Endothelial cell of umbilical vein (primary cell): ENCODE data around the gene SNX24. TPM values are rescaled to one million over a fixed set of nuclear protein-coding genes. Genes with fewer than 3 reads are reported as not detected.
A peak's percentile ranks its signal among the peaks of the same experiment; 100 is the strongest.

Experiments used
- BruUV-seq: library from RNA; stranded (reverse); fragments of 400-500 nt; replicated peaks from 2 replicates; lab custom pipeline; 2021; lab: Mats Ljungman, UMichigan
- CTCF ChIA-PET: fragments of 300-600, 350-600 bp; sonication (Branson Sonifier 250); formaldehyde crosslinking; loops from one replicate; lab custom pipeline; 2021; ENCODE audit warnings: antibody characterized with exemption, inconsistent platforms; lab: Charles Lee
- POLR2A ChIA-PET: fragments of 300-600, 350-600 bp; sonication (Branson Sonifier 250); formaldehyde crosslinking; loops from one replicate; lab custom pipeline; 2021; ENCODE audit warnings: antibody characterized with exemption, inconsistent platforms; lab: Charles Lee
- DNase-seq: peaks from one replicate; pipeline ENCODE4 v3.0.0-alpha.2; 2011; ENCODE audit warnings: low read depth, low spot score
- FAIRE-seq: peaks from 2 replicates; lab custom pipeline; 2011; peaks lifted over from hg19 to GRCh38; lab: Jason Lieb, UNC
- H2AFZ ChIP-seq: 2 replicates; pipeline ENCODE4 v1.6.0; 2012; ENCODE audit warnings: low read depth, low read length, control low read depth, inconsistent platforms
- H3K27ac ChIP-seq: 2 replicates; pipeline ENCODE4 v1.5.1; 2011; ENCODE audit warnings: low read depth, mild to moderate bottlenecking, control low read depth, low read length, moderate library complexity; ENCODE audit not compliant: insufficient read depth
- H3K27me3 ChIP-seq, 2 experiments: 2 replicates each; pipeline versions ENCODE4 v1.6.0 to v1.6.1; 2011; ENCODE audit warnings: low read length in 2 of 2, mixed read lengths in 1 of 2; ENCODE audit not compliant: control insufficient read depth in 2 of 2, insufficient read depth in 2 of 2
- H3K36me3 ChIP-seq, 2 experiments: 2 replicates in 1 of 2; 3 replicates in 1 of 2; pipeline ENCODE4 v1.5.1; 2011; ENCODE audit warnings: low read length in 2 of 2, mild to moderate bottlenecking in 1 of 2, moderate library complexity in 1 of 2; ENCODE audit not compliant: control insufficient read depth in 2 of 2, insufficient read depth in 2 of 2; ENCODE audit errors: extremely low read depth in 1 of 2
- H3K4me1 ChIP-seq: 3 replicates; pipeline ENCODE4 v1.5.1; 2011; ENCODE audit warnings: mild to moderate bottlenecking, low read length; ENCODE audit not compliant: control insufficient read depth, insufficient read depth; ENCODE audit errors: extremely low read depth
- H3K4me2 ChIP-seq: 2 replicates; pipeline ENCODE4 v1.6.1; 2011; ENCODE audit warnings: low read length, control low read depth, mixed read lengths; ENCODE audit not compliant: insufficient read depth
- H3K4me3 ChIP-seq, 3 experiments: fragments of 200-600 bp in 1 of 3; sonication (generic), shearing (Covaris generic) in 1 of 3; replicated peaks in 1 of 3; 2 replicates each; pipeline ENCODE4 v1.5.1; 2011 to 2016; ENCODE audit warnings: control low read depth in 3 of 3, low read length in 3 of 3, mild to moderate bottlenecking in 2 of 3, inconsistent platforms in 1 of 3, low read depth in 1 of 3, moderate library complexity in 1 of 3; ENCODE audit not compliant: insufficient read depth in 1 of 3
- H3K79me2 ChIP-seq: 2 replicates; pipeline ENCODE4 v1.6.0; 2012; ENCODE audit warnings: low read length, inconsistent platforms; ENCODE audit not compliant: control insufficient read depth, insufficient read depth
- H3K9ac ChIP-seq: replicated peaks from 2 replicates; pipeline ENCODE3; 2011; ENCODE audit warnings: low read length, control low read depth; ENCODE audit not compliant: insufficient read depth; ENCODE audit errors: extremely low read depth
- H3K9me1 ChIP-seq: replicated peaks from 3 replicates; pipeline ENCODE4 v1.6.0; 2011; ENCODE audit warnings: mild to moderate bottlenecking, low read length; ENCODE audit not compliant: control insufficient read depth, insufficient read depth; ENCODE audit errors: extremely low read depth
- H3K9me3 ChIP-seq: replicated peaks from 2 replicates; pipeline ENCODE4 v1.5.1; 2012; ENCODE audit warnings: low read length, inconsistent platforms; ENCODE audit not compliant: control insufficient read depth, insufficient read depth
- H4K20me1 ChIP-seq: replicated peaks from 2 replicates; pipeline ENCODE3; 2011; ENCODE audit warnings: mild to moderate bottlenecking, low read length; ENCODE audit not compliant: control insufficient read depth, insufficient read depth; ENCODE audit errors: extremely low read depth
- CTCF ChIP-seq, 2 donors: IDR thresholded peaks; 1 replicate in 1 of 2; 2 replicates in 1 of 2; pipeline ENCODE4 v1.5.1; 2011; ENCODE audit warnings: low read length in 2 of 2, mild to moderate bottlenecking in 2 of 2, moderate library complexity in 2 of 2, control low read depth in 1 of 2, inconsistent platforms in 1 of 2, low read depth in 1 of 2; ENCODE audit not compliant: insufficient read depth in 1 of 2; ENCODE audit errors: extremely low read depth in 1 of 2
- EZH2 ChIP-seq: IDR thresholded peaks from 2 replicates; pipeline ENCODE4 v1.6.1; 2012; ENCODE audit warnings: borderline replicate concordance, low read depth, mild to moderate bottlenecking, moderate library complexity, low read length, inconsistent platforms; ENCODE audit not compliant: severe bottlenecking
- GATA2 ChIP-seq: IDR thresholded peaks from 2 replicates; pipeline ENCODE4 v1.7.0; 2011; ENCODE audit warnings: low read depth, mild to moderate bottlenecking, moderate library complexity, mixed read lengths, low read length; ENCODE audit not compliant: insufficient read length, insufficient read depth
- JUN ChIP-seq: IDR thresholded peaks from 2 replicates; pipeline ENCODE4 v1.6.1; 2011; ENCODE audit warnings: borderline replicate concordance, low read depth; ENCODE audit not compliant: insufficient read length, insufficient read depth
- MAX ChIP-seq: IDR thresholded peaks from 2 replicates; pipeline ENCODE4 v1.6.1; 2011; ENCODE audit not compliant: insufficient read depth, insufficient read length
- MYC ChIP-seq: IDR thresholded peaks from one replicate; pipeline ENCODE4 v1.6.1; 2011; ENCODE audit warnings: mild to moderate bottlenecking, low read depth, low read length
- POLR2A ChIP-seq: IDR thresholded peaks from 2 replicates; pipeline ENCODE4 v1.6.1; 2012; ENCODE audit warnings: low read depth, mild to moderate bottlenecking, control low read depth, low read length
- dilution Hi-C: fragments of 300-500 bp; cut with MboI; formaldehyde crosslinking; loops from one replicate; pipeline ENCODE4 v1.15.0; 2019; ENCODE audit warnings: low sequenced_read_pairs; ENCODE audit not compliant: extremely low pct_ligation_motif_present
- intact Hi-C: fragments of 100-400 bp; cut with micrococcal nuclease; formaldehyde crosslinking; loops from one replicate; pipeline ENCODE4 v1.10.0; 2022
- polyA plus RNA-seq, 4 experiments: library from polyadenylated mRNA; depleted of rRNA in 3 of 4; stranded (reverse) in 3 of 4; unstranded in 1 of 4; fragments of >200 nt; gene quantifications; 2 replicates each; pipeline versions ENCODE4 v1.2.1 to v1.2.3, GENCODE V29; 2011 to 2012; ENCODE audit warnings: missing spikeins in 1 of 4
- total RNA-seq: library from RNA; stranded (reverse); gene quantifications from 2 replicates; pipeline ENCODE4 v1.2.3, GENCODE V29; 2021

The SNX24 gene
- total and polyA plus RNA-seq, 2 donors (not counting 3 experiments of a cell fraction or from before 2014, with no cell fraction given) = 2.9 to 14.9 TPM

DNA sequence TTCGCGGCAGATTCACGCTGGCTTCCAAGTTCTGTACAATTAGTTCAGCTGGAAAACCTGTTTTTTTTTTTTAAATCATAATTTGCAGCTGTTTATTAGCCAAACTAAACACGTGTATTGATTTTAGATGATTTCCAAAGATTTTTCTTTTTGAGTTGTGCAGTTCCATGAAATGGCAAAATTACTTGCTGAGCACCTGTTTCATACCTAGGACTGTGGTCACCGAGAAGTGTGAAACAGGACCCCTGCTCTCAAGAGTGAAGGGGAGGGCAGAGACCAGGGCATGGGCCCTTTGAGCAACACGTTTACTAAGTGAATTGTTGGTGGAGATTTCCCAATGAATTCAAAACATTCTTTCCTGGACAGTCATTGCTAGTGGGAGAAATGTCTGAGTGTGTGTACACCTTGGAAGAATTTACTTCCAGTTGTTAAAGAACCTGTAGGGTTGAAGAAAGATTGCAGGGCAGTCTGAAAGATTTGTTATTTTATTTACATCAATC lies 688 bp downstream of the SNX24 start:
- H2AFZ ChIP-seq = peak overlapping the region; percentile 89
- FAIRE-seq = no peak

DNA sequence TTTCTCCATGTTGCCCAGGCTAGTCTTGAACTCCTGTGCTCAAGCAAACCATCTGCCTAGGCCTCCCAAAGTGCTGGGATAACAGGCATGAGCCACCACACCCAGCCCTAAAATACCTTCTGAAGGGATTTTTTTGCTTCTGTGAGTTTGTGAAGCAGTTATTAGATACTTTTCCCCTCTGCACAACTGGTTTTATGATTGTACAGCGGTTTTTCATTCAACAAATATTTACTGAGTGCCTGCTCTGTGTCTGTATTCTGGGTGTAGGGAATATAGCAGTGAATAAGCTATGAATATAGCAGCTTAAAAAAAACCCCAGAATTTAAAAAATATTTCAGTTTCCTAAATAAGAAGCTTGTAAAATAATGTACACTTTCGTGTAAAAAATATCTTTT lies 2.3 kb downstream of the SNX24 start:
- POLR2A ChIA-PET = no interaction called here
- peaks cover 18% of the 10 kb centered on the region for H3K4me1 ChIP-seq
- H3K4me2 ChIP-seq = no peak overlapping the region
- dilution Hi-C loops (no loop called here), intact Hi-C loops (loop anchor here (5.0 to 10.0 kb wide), 3 partner anchors 245 to 667 kb away; partner anchors contain the start of gene CSNK1G3)
- no peaks in the 10 kb centered on the region for H3K9me3 ChIP-seq
- no peak for TF ChIP-seq POLR2A
- no peak for TF ChIP-seq MAX
- TF ChIP-seq CTCF (IDR thresholded peaks at IDR 0.05; ENCODE audit: extremely low read depth in 1 of 2, insufficient read depth in 1 of 2, low read depth in 1 of 2, low read length in 2 of 2) = no peak
- TF ChIP-seq EZH2 = no peak
- no peak for TF ChIP-seq JUN
- TF ChIP-seq MYC = no peak
- TF ChIP-seq GATA2 = no peak
- no peaks in the 10 kb centered on the region for H3K79me2 ChIP-seq
- no peaks in the 10 kb centered on the region for H4K20me1 ChIP-seq
- BruUV-seq = no TSS peak
- H3K36me3 ChIP-seq = no peaks in the 10 kb centered on the region
- no peaks in the 10 kb centered on the region for H3K9me1 ChIP-seq
- H3K27me3 ChIP-seq = no peaks in the 10 kb centered on the region
- DNase-seq = no peak
- H3K4me3 ChIP-seq = no peak overlapping the region
- FAIRE-seq = no peak
- H3K9ac ChIP-seq = no peak overlapping the region
- CTCF ChIA-PET = interaction anchor here (1.3 to 1.9 kb wide), 3 partner anchors 10 to 60 kb away, joined by 4 to 6 read pairs (median 5); no protein-coding TSS in a partner anchor
- H2AFZ ChIP-seq = no peak overlapping the region
- no peak overlapping the region for H3K27ac ChIP-seq

More for the DNA sequence above, 688 bp downstream of the SNX24 start:
- Histone ChIP-seq H3K4me2 (peak overlapping the region; percentile 78), H3K36me3 (no peaks in the 10 kb centered on the region), H3K27ac (no peak overlapping the region), H3K27me3 (no peaks in the 10 kb centered on the region), H3K79me2 (no peaks in the 10 kb centered on the region), H3K9me1 (no peaks in the 10 kb centered on the region), H3K9me3 (no peaks in the 10 kb centered on the region), H3K4me1 (peaks cover 18% of the 10 kb centered on the region), H3K4me3 (peak overlapping the region; percentile 66 to 95 (median 93)), H4K20me1 (no peaks in the 10 kb centered on the region), H3K9ac (peak overlapping the region; percentile 80)
- BruUV-seq = TSS peak; percentile 47
- CTCF ChIA-PET = interaction anchor here (0.7 to 3.6 kb wide), 6 partner anchors 11 to 745 kb away, joined by 3 to 21 read pairs (median 5); no protein-coding TSS in a partner anchor
- intact Hi-C loops (loop anchor here (5.0 to 10.0 kb wide), 3 partner anchors 246 to 669 kb away; partner anchors contain the start of gene CSNK1G3), dilution Hi-C loops (no loop called here)
- DNase-seq = no peak
- POLR2A ChIA-PET = no interaction called here
- no peak for TF ChIP-seq GATA2
- TF ChIP-seq JUN = no peak
- TF ChIP-seq POLR2A = no peak
- no peak for TF ChIP-seq MAX
- TF ChIP-seq MYC = no peak
